ENCODE measurements around the gene MEIS2.

MEIS2 gene

GRCh38 chr15:36954486-36954885 is 145.9 kb downstream of the MEIS2 start:
- Histone ChIP-seq H3K18ac (ENCODE audit: low read length) (no peak overlapping the region), H3K4me3 (ENCODE audit: low read depth, low read length) (no peak overlapping the region), H3K27ac (ENCODE audit: low read depth, low read length) (no peak overlapping the region), H4K12ac (ENCODE audit: low read depth, low read length) (no peak overlapping the region), H3K9ac (ENCODE audit: low read length) (no peak overlapping the region), H4K8ac (ENCODE audit: low read depth, low read length) (no peak overlapping the region), H3K27me3 (ENCODE audit: insufficient read depth, low read length) (no peaks in the 10 kb centered on the region), H2BK5ac (ENCODE audit: low read depth, low read length, poor library complexity) (no peak overlapping the region), H3K4me2 (ENCODE audit: low read length) (no peak overlapping the region), H2BK120ac (ENCODE audit: insufficient read depth, low read length, poor library complexity) (no peak overlapping the region), H3K23ac (ENCODE audit: low read length) (no peak overlapping the region), H2AFZ (ENCODE audit: insufficient read depth, low read length, poor library complexity) (no peak overlapping the region), H2AK5ac (ENCODE audit: low read length) (no peak overlapping the region), H3K9me3 (ENCODE audit: insufficient read depth, low read depth, low read length) (no peaks in the 10 kb centered on the region), H3K14ac (ENCODE audit: low read length) (no peak overlapping the region), H3K79me2 (ENCODE audit: control insufficient read depth, insufficient read depth, low read length, poor library complexity) (no peaks in the 10 kb centered on the region), H3K79me1 (ENCODE audit: low read length) (no peaks in the 10 kb centered on the region), H3K4ac (ENCODE audit: low read depth, low read length) (no peak overlapping the region), H3K36me3 (ENCODE audit: control insufficient read depth in 1 of 2, insufficient read depth in 2 of 2, low read length in 2 of 2) (no peaks in the 10 kb centered on the region), H3K4me1 (ENCODE audit: control insufficient read depth in 1 of 2, insufficient read depth in 2 of 2, low read length in 2 of 2) (no peaks in the 10 kb centered on the region), H2BK12ac (ENCODE audit: low read length) (no peak overlapping the region), H4K91ac (ENCODE audit: low read depth, low read length) (no peak overlapping the region)
- DNase-seq = peak in 1 of 2 donors; percentile 3
- WGBS (ENCODE audit: extremely low coverage, insufficient coverage, insufficient read length) = no CpG with 5 or more reads among the region's 1 CpG

DNA sequence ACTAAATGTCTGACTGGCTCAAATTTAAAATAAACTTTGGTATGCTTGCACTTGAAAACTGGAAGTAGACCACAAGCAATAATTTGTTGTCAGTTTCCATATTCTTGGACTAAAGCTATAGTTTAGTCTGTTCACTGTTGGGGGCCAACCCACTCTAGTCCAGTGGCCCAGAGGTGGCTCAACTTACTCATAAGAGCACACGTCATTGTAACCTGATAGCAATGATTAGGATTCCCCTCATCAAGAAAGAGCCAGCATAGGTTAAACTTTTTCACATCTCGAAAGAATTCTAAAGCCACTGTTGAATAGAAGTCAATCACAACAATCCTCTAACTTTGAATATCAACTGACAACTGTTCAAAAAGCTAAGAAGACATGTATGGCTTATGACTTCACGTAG is 147.0 kb downstream of the MEIS2 start:
- Histone ChIP-seq H3K4me2 (ENCODE audit: low read length) (no peak overlapping the region), H4K12ac (ENCODE audit: low read depth, low read length) (no peak overlapping the region), H3K36me3 (ENCODE audit: control insufficient read depth in 1 of 2, insufficient read depth in 2 of 2, low read length in 2 of 2) (no peaks in the 10 kb centered on the region), H3K4me3 (ENCODE audit: low read depth, low read length) (no peak overlapping the region), H3K79me2 (ENCODE audit: control insufficient read depth, insufficient read depth, low read length, poor library complexity) (no peaks in the 10 kb centered on the region), H3K14ac (ENCODE audit: low read length) (no peak overlapping the region), H4K8ac (ENCODE audit: low read depth, low read length) (no peak overlapping the region), H2BK12ac (ENCODE audit: low read length) (no peak overlapping the region), H2BK120ac (ENCODE audit: insufficient read depth, low read length, poor library complexity) (no peak overlapping the region), H3K23ac (ENCODE audit: low read length) (no peak overlapping the region), H2AK5ac (ENCODE audit: low read length) (no peak overlapping the region), H3K9me3 (ENCODE audit: insufficient read depth, low read depth, low read length) (no peaks in the 10 kb centered on the region), H3K9ac (ENCODE audit: low read length) (no peak overlapping the region), H2AFZ (ENCODE audit: insufficient read depth, low read length, poor library complexity) (no peak overlapping the region), H3K4ac (ENCODE audit: low read depth, low read length) (no peak overlapping the region), H3K4me1 (ENCODE audit: control insufficient read depth in 1 of 2, insufficient read depth in 2 of 2, low read length in 2 of 2) (no peaks in the 10 kb centered on the region), H4K91ac (ENCODE audit: low read depth, low read length) (no peak overlapping the region), H3K79me1 (ENCODE audit: low read length) (no peaks in the 10 kb centered on the region), H3K18ac (ENCODE audit: low read length) (no peak overlapping the region), H2BK5ac (ENCODE audit: low read depth, low read length, poor library complexity) (no peak overlapping the region), H3K27ac (ENCODE audit: low read depth, low read length) (no peak overlapping the region), H3K27me3 (ENCODE audit: insufficient read depth, low read length) (no peaks in the 10 kb centered on the region)
- no CpG with 5 or more reads among the region's 3 CpGs for WGBS (ENCODE audit: extremely low coverage, insufficient coverage, insufficient read length)
- DNase-seq = no peak

- H3K27ac ChIP-seq (ENCODE audit: low read depth, low read length) = no peak overlapping the region
- H2AK5ac ChIP-seq (ENCODE audit: low read length) = no peak overlapping the region
- WGBS (ENCODE audit: extremely low coverage, insufficient coverage, insufficient read length) = 100% methylated on average over 1 of the region's 6 CpGs
- DNase-seq = no peak
- H3K14ac ChIP-seq (ENCODE audit: low read length) = no peak overlapping the region
- no peaks in the 10 kb centered on the region for H3K79me2 ChIP-seq (ENCODE audit: control insufficient read depth, insufficient read depth, low read length, poor library complexity)
- no peak overlapping the region for H2BK120ac ChIP-seq (ENCODE audit: insufficient read depth, low read length, poor library complexity)
- no peaks in the 10 kb centered on the region for H3K36me3 ChIP-seq (ENCODE audit: control insufficient read depth in 1 of 2, insufficient read depth in 2 of 2, low read length in 2 of 2)
- H3K4me3 ChIP-seq (ENCODE audit: low read depth, low read length) = no peak overlapping the region
- H3K9me3 ChIP-seq (ENCODE audit: insufficient read depth, low read depth, low read length) = no peaks in the 10 kb centered on the region
- no peak overlapping the region for H3K4ac ChIP-seq (ENCODE audit: low read depth, low read length)
- no peak overlapping the region for H4K8ac ChIP-seq (ENCODE audit: low read depth, low read length)
- no peaks in the 10 kb centered on the region for H3K4me1 ChIP-seq (ENCODE audit: control insufficient read depth in 1 of 2, insufficient read depth in 2 of 2, low read length in 2 of 2)
- no peak overlapping the region for H3K18ac ChIP-seq (ENCODE audit: low read length)
- H4K12ac ChIP-seq (ENCODE audit: low read depth, low read length) = no peak overlapping the region
- H2BK12ac ChIP-seq (ENCODE audit: low read length) = no peak overlapping the region
- H2AFZ ChIP-seq (ENCODE audit: insufficient read depth, low read length, poor library complexity) = no peak overlapping the region
- no peaks in the 10 kb centered on the region for H3K79me1 ChIP-seq (ENCODE audit: low read length)
- H2BK5ac ChIP-seq (ENCODE audit: low read depth, low read length, poor library complexity) = no peak overlapping the region
- no peaks in the 10 kb centered on the region for H3K27me3 ChIP-seq (ENCODE audit: insufficient read depth, low read length)
- no peak overlapping the region for H3K23ac ChIP-seq (ENCODE audit: low read length)
- no peak overlapping the region for H4K91ac ChIP-seq (ENCODE audit: low read depth, low read length)
- no peak overlapping the region for H3K4me2 ChIP-seq (ENCODE audit: low read length)
- no peak overlapping the region for H3K9ac ChIP-seq (ENCODE audit: low read length)
Observed at GRCh38 chr15:36951731-36952247, 148.6 kb downstream of the MEIS2 start.

GRCh38 chr15:36950371-36950770 is 150.0 kb downstream of the MEIS2 start:
- Histone ChIP-seq H2BK120ac (ENCODE audit: insufficient read depth, low read length, poor library complexity) (no peak overlapping the region), H3K9ac (ENCODE audit: low read length) (no peak overlapping the region), H3K79me2 (ENCODE audit: control insufficient read depth, insufficient read depth, low read length, poor library complexity) (no peaks in the 10 kb centered on the region), H4K8ac (ENCODE audit: low read depth, low read length) (no peak overlapping the region), H4K91ac (ENCODE audit: low read depth, low read length) (no peak overlapping the region), H2BK12ac (ENCODE audit: low read length) (no peak overlapping the region), H2AK5ac (ENCODE audit: low read length) (no peak overlapping the region), H3K36me3 (ENCODE audit: control insufficient read depth in 1 of 2, insufficient read depth in 2 of 2, low read length in 2 of 2) (no peaks in the 10 kb centered on the region), H3K4me2 (ENCODE audit: low read length) (no peak overlapping the region), H3K4me1 (ENCODE audit: control insufficient read depth in 1 of 2, insufficient read depth in 2 of 2, low read length in 2 of 2) (no peaks in the 10 kb centered on the region), H3K4me3 (ENCODE audit: low read depth, low read length) (no peak overlapping the region), H3K4ac (ENCODE audit: low read depth, low read length) (no peak overlapping the region), H3K9me3 (ENCODE audit: insufficient read depth, low read depth, low read length) (no peaks in the 10 kb centered on the region), H3K18ac (ENCODE audit: low read length) (no peak overlapping the region), H2BK5ac (ENCODE audit: low read depth, low read length, poor library complexity) (no peak overlapping the region), H3K27ac (ENCODE audit: low read depth, low read length) (no peak overlapping the region), H2AFZ (ENCODE audit: insufficient read depth, low read length, poor library complexity) (no peak overlapping the region), H3K27me3 (ENCODE audit: insufficient read depth, low read length) (no peaks in the 10 kb centered on the region), H3K79me1 (ENCODE audit: low read length) (no peaks in the 10 kb centered on the region), H3K23ac (ENCODE audit: low read length) (no peak overlapping the region), H4K12ac (ENCODE audit: low read depth, low read length) (no peak overlapping the region), H3K14ac (ENCODE audit: low read length) (no peak overlapping the region)
- no peak for DNase-seq
- WGBS (ENCODE audit: extremely low coverage, insufficient coverage, insufficient read length) = no CpG with 5 or more reads among the region's 4 CpGs
